Retina (tissue), 1 donor: ENCODE data around the gene AP5Z1.
"Not testable (repeated sequence)": the region's sequence is repeated elsewhere in the genome, so short reads cannot be mapped to it uniquely, and the experiment has no call there.

ENCODE experiments used
- DNase-seq: peaks from one replicate; pipeline ENCODE4 v3.0.0-alpha.2; 2016

Gene AP5Z1

DNA sequence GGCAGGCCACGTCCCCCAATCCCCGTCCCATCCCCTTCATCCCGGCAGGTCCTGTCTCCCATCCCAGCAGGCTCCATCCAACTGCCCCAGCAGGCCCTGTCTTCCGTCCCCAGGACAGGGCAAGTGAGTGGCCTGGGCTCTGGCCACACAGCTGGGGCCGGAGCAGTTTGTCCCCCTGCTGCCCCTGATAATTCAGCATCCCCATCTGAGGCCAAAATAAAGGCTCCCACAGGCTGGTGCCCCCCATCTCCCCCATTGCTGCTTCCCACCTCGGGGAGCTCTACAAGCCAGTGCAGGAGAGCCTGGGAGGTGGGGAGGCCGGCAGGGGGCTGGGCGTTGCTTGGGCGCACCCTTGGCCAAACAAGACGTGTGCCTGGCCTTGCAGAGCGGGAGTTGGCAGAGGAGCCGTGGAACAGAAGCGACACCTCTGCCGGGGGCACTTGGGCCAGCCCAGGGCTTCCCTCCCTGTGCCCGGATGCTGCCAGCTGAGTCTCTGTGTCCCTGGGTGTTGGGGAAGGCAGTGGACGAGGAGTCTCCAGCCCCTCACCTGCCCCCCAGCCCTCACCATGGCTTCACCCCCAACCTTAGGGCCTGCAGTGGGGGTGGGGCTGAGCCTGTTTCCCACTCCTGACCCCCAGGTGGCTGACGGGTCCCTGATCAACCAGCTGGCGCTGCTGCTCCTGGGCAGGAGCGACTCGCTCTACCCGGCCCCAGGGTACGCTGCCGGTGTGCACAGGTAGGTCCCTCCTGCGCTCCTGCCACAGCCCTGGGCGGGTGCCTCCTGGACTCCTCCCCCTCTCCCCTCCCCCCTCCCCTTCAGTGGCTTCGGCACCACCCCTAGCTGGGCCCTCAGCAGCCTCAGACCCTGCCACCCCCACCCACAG, 14.0 kb downstream of the AP5Z1 start:
- DNase-seq, result no peak

DNA sequence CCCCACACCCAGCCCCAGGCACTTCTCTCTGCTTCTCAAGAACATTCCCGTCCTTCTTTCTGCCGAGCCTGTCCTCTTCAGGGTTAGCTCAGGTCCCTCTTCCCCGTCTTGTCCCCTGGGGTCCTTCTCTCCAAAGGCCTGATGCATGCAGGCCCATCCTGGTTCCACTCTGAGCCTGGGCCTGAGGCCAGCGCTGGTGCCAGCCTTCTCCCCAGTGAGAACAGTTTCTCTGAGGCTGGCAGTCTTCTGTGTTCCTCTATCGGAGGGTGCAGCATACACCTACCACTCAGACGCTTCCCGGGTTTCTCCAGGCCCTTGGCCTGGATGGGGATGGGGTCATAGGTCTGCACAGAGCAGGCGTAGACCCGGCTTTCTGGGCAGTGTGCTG, 14.6 kb downstream of the AP5Z1 start:
- DNase-seq, result no peak

DNA sequence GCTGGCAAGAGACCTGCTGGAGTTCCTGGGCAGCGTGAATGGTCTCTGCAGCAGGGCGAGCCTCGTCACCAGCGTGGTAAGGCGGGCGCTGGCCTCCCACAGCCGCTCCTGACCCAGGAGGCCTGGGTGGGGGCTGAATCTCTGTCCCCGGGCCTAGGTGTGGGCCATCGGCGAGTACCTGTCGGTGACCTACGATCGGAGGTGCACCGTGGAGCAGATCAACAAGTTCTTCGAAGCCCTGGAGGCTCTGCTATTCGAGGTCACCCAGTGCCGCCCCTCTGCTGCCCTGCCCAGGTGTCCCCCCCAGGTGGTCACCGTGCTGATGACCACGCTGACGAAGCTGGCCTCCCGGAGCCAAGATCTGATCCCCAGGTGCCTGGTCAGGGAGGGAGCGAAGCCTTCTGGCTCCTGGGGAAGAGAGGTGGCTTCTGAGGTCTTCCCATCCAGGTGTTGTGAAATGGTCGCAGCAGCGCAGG, 15.1 kb downstream of the AP5Z1 start:
- DNase-seq, result no peak

DNA sequence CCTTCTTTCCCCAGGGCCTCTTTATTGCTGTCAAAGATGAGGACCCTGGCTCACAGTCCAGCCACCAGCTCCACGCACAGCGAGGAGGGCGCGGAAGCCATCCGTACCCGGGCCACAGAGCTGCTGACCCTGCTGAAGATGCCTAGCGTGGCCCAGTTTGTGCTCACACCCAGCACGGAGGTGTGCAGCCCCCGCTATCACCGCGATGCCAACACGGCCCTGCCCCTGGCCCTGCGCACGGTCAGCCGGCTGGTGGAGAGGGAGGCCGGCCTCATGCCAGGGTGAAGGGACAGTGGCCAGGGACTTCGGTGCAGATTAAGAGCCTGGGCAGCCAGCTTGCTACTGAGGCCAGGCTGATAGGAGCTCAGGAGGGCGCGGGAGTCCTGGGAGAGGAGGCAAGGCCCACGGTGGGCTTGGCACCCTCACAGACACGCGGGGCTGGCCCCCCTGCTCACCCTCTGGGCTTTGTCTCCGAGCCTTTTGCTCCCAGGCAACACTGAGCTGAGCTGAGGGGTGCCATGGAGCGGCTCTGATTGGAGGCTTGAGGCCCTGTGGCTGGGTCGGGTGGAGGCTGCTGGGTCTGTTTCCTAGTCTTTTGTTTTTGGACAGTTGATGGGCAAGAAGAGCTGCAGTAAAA, 15.8 kb downstream of the AP5Z1 start:
- DNase-seq, result no peak

DNA sequence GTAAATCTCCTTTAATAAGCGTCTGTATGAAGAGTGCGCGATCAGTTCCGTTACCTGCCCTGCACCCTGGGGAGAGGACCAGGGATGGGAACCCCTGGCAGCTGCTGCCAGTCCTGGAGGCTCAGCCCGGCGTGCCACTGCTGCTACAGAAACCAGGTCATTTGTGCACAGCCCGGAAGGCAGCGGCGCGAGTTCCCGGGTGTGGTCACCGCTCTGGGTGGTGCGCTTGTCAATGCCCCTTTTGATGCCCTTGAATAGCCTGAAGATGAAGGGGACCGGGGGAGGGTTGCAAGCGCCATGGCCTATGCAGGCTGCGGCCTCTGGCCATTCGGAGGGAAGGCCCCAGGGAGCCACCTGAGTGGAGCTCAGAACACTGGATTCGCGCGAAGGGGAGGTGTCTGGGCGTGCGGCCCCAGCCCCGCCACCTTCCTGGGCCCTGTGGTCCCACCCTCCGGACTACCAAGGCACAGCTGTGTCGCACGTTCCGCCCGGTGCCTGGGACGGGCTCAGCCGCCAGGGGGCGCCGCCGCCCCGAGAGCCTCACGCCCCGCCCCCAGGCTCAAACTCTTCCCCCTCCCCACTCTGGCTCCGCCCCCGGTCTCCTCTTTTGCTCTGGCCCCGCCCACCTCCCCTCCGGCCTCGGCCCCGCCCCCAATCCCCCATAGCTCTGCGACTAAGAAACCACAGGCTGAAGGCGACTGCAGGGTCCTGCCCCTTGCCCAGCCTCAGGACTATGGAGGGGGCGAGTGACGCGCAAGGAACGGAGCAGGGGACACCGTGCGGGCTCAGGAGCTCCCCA, 16.5 kb downstream of the AP5Z1 start:
- peak; percentile 91 for DNase-seq

DNA sequence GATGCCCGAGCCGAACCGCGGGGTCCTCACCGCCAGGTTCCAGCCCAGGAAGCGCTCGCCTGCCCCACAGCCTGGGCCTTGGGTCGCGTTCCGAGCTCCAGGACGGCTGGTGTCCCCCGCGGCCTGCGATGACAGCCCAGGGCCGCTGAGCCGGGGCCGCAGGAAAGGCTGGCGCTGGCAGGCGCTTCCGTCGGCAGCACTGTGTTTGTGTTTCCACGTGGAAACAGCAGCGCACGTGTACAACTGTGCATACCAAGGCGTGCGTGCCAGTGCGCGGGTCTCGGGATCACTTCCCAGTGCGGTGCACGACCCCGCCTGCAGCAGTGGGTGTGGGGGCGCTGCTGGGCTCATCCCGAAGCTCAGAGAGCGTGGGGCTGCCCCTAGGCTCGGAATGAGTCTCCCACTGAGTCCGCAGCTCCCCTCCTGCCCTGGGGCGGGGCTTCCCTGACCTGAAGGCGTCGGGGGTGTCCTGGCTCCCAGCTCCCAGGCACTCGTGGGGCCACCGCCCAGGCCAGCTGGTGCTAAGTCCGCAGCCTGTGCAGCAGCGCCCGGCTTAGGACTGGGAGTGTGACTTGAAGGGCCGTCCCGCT, 17.2 kb downstream of the AP5Z1 start:
- no peak for DNase-seq

DNA sequence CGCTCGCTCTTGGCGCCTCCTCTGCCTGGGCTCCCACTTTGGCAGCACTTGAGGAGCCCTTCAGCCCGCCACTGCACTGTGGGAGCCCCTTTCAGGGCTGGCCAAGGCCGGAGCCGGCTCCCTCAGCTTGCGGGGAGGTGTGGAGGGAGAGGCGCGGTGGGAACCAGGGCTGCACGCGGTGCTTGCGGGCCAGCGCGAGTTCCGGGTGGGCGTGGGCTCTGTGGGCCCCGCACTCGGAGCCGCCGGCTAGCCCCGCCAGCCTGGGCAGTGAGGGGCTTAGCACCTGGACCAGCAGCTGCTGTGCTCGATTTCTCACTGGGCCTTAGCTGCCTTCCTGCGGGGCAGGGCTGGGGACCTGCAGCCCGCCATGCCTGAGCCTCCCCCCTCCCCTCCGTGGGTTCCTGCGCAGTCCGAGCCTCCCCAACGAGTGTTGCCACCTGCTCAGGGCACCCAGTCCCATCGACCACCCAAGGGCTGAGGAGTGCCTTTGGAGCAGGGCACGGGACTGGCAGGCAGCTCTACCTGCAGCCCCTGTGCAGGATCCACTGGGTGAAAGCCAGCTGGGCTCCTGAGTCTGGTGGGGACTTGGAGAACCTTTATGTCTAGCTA, 18.1 kb downstream of the AP5Z1 start:
- not testable (repeated sequence) for DNase-seq

DNA sequence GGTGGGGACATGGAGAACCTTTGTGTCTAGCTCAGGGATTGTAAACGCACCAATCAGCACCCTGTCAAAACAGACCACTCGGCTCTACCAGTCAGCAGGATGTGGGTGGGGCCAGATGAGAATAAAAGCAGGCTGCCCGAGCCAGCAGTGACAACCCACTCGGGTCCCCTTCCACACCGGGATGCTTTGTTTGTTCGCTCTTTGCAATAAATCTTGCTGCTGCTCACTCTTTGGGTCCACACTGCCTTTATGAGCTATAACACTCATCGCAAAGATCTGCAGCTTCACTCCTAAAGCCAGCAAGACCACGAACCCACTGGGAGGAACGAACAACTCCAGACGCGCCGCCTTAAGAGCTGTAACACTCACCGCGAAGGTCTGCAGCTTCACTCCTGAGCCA, 18.7 kb downstream of the AP5Z1 start:
- DNase-seq, result not testable (repeated sequence)

DNA sequence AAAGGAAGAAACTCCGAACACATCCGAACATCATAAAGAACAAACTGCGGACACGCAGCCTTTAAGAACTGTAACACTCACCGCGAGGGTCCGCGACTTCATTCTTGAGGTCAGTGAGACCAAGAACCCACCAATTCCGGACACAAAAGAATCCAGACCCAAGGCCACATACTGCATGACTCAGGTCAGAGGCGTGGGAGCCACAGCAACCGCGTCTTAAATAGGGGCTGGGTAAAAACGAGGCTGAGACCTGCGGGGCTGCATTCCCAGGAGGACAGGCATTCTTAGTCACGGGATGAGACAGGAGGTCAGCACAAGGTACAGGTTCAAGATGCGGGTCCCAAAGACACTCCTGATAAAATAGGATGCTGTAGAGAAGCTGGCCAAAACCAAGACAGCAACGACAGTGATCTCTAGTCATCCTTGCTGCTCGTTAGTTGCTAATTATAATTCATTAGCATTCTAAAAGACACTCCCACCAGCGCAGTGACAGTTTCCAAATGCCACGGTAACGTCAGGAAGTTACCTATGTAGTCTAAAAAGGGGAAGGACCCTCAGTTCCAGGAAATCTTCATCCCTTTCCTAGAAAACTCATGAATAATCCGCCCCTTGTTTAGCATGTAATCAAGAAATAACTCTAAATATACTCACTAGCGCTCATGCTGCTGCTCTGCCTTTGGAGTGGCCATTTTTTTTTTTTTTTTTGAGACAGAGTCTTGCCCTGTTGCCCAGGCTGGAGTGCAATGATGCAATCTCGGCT, 19.3 kb downstream of the AP5Z1 start:
- no peak for DNase-seq

DNA sequence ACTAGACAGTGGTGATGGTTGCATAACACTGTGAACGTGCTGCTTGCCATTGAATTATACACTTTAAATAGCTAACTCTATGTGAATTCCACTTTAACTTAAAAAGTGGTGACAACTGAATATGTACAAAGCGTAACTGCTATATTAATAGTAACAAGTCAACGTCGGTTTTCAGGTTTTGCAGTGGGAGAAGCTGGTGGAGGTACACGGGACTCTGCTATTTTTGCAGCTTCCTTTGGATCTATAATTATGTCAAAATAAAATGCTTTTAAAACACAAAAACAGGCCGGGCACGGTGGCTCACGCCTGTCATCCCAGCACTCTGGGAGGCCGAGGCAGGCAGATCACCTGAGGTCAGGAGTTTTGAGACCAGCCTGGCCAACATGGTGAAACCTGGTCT, 21.0 kb downstream of the AP5Z1 start:
- DNase-seq, result no peak

DNA sequence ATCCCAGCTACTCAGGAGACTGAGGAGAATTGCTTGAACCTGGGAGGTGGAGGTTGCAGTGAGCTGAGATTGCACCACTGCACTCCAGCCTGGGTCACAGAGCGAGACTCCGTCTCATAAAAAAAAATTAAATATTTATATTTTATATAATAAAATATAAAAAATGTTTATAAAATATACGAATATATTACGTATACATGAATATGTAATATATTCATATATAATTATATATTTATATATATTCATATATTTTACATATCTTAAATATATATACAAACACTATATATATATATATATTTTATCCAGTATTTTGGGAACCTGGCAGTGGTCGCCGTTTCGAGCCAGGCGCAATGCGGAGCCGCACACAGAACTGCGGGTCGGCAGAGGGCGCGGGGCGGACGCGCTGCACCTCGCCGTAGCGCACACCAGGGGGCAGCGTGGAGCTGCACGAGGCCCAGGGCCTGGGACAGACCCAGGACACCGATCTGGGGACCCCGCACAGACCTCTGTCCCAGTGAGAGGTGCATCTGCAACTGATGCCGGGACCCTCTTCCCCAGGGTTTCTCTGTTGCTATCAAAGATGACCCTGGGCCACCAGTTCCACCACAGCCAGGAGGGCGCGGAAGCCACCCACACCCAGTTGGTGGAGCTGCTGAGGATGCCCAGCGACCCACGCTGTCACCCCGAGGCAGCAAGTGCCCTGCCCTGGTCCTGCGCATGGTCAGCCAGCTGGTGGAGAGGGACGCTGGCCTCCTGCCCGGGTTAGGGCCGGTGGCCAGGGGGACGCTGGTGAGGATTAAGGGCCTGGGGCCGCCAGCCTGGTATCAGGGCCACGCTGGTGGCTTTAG, 22.7 kb downstream of the AP5Z1 start:
- DNase-seq, result peak; percentile 88

DNA sequence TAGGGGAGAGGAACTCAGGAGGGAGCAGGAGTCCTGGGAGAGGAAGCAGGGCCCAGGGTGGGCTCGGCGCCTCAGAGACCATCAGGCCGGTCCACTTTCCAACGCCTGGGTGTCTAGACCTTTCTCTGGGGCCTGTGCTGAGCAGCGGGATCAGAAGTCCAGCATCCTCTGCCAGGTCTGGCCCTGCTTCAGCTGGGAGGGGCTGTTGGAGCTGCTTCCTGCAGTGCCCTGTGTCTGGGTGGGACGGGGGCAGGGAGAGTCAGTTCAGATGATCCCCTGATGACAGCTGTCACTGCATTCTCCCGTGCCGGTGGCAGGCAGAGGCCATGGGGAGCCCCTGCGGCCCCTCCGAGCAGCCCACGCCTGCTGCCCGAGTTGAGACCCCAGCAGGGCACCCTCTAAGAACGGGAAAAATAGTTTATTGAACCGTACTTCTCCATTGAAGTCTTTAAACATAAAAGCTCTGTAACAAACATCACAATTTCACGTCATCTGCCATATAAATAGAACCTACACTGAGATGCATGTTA, 23.3 kb downstream of the AP5Z1 start:
- no peak for DNase-seq

DNA sequence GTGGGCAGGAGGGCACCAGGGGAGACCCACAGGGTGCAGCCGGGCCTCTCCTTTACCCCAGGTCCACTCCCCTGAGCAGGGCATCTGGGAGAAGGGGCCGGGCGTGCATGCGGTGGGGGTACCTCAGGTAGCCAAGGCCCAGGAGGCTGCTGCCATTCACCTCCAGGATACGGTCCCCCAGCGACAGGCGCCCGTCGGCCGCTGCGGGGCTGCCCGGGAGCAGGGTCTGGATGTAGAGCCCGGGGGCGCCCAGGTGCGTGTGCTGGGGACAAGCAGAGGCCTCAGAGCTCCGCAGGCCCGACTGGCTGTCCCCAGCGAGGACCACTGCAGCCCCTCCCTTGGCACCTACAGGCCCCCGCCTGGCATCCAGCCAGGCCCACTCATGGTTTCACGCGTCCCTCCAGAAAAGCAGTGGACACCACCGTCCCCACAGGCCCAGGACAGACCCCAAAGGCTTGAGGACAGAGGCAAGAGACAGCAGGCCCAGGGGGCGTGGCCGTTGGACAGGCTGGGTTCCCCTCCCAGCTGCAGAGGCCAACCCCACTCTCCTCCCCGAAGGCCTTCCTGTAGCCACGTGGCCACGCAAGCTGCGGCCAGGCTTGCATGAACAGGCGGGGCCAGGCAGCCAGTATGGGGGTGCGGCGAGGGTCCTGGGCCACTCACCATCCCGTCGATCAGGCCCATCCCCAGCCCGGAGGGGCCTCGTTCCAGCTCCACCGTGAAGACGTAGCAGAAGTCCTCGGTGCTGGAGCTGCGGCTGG, 24.3 kb downstream of the AP5Z1 start:
- DNase-seq, result no peak

DNA sequence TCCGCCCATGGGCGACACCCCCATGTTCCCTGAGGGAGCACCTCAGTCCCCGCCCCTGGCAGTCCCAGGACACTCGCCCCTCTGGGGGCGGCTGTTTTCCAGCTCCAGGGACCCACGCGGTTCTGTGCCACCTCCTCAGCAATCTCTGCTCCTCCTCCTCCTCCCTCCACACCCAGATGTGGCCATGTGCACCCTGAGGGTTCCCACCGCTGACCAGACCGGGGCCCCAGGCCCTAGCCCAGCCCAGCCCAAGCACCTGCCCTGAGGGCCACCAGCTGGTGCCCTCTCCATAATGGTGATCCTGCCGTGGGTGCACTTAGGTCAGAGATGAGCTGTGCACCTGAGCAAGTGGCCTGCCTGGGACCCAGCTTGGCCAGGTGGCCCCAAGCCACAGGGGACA, 25.1 kb downstream of the AP5Z1 start:
- DNase-seq, result no peak

DNA sequence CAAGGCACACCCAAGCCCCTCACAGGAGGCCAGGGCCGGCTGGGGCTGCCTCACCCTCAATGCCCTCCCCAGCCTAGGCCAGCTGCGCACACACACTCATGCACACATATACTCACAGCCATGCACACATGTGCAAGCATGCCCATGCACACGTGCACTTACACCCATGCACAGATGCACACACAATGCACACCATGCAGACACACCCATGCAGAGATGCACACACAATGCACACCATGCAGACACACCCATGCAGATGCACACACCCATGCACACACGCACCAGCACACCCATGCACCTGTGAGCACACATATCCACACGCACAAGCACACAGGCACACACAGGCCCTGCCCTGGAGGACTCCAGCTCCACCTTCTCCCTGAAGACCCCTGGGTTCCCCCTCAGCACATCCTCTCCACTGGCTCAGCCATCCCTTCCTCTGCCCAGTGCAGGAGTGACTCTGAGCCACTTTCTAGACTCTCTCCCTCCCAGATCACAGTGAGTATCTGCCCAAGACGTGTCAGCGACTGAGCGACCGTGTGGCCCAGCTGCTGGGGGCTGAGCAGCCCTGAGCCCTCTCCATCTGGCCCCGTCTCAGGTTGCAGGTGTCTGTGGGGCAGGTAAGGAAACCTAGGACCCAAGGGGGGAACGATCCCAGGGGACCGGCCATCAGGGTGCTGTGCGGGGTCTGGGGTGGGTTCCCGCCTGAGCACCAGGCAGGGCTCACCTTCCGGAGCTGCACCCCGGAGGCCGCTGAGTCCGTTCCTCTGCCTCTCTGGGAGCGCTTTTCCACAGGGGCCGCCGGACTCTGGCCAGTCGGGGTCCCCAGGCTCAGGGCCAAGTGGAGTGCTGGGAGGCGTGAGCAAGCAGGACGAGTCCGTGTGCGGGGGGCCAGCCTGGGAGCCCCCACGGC, 25.8 kb downstream of the AP5Z1 start:
- no peak for DNase-seq

DNA sequence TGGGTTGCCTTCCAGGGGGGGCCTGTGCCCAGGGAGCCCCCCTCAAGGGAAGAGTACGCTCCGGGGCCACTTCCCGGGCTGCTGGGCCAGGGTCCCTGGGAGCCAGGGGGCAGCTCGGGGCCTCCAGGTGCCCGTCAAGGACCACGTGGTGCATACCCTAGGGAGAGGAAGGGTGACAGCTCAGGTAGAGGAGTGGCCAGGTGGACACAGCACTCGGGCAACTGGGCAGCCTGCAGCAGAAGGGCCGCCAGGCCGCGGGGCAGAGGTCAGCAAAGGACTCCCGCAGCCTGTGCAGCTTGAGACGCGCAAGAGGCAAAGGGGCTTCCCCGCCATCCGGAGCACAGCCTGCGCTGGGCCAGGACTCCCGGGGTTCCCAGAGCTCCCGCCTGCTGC, 26.4 kb downstream of the AP5Z1 start:
- no peak for DNase-seq

DNA sequence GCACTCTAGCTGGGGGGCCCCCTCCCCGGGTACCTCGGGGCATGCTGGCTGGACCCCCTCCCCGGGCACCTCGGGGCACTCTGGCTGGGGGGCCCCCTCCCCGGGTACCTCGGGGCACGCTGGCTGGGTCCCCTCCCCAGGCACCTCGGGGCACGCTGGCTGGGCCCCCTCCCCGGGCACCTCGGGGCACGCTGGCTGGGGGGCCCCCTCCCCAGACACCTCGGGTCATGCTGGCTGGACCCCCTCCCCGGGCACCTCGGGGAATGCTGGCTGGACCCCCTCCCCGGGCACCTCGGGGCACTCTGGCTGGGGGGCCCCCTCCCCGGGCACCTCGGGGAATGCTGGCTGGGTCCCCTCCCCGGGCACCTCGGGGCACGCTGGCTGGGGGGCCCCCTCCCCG, 27.2 kb downstream of the AP5Z1 start:
- DNase-seq, result not testable (repeated sequence)

DNA sequence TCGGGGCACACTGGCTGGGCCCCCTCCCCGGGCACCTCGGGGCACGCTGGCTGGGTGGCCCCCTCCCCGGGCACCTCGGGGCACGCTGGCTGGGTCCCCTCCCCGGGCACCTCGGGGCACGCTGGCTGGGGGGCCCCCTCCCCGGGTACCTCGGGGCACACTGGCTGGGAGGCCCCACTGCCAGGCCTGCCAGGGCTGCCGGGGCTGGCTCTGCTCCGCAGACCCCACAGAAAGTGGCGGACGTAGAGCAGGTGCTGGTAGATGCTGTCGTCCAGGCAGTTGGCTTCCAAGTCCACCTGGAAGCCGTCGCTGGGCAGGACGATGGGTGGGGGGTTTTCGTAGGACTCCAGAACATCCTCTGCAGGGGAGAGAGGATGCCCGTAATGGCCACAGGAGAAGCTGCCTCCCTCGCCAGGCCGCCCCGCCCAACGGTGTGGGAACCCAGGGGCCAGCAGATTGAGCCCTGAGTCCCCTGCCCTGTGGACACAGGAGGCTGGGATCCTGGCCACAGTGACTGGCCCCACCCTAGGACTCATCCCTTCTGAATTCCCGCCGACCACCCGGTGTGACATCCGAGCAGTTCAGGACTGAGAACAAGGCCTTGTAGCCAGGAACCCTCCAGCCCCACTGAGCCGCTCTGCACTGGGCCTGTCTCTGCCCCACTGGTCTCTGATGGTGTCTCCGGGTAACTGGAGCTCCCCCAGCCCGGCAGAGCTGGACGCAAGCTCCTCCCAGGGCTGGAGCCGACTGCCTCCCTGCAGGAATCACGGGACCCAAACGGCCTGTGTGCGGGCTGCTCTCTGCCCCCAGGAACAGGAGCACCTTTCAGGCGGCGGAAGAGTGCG, 28.2 kb downstream of the AP5Z1 start:
- no peak for DNase-seq
